SH-SY5Y (cell line): Measurements from ENCODE around the gene DST.

Source experiments
- GATA2 ChIP-seq: IDR thresholded peaks from 2 replicates; pipeline ENCODE4 v1.6.1; 2011; ENCODE audit warnings: mild to moderate bottlenecking, low read depth, low read length
- GATA3 ChIP-seq: IDR thresholded peaks from 2 replicates; pipeline ENCODE4 v1.6.1; 2011; ENCODE audit warnings: low read depth, mild to moderate bottlenecking, low read length, moderate library complexity

DNA sequence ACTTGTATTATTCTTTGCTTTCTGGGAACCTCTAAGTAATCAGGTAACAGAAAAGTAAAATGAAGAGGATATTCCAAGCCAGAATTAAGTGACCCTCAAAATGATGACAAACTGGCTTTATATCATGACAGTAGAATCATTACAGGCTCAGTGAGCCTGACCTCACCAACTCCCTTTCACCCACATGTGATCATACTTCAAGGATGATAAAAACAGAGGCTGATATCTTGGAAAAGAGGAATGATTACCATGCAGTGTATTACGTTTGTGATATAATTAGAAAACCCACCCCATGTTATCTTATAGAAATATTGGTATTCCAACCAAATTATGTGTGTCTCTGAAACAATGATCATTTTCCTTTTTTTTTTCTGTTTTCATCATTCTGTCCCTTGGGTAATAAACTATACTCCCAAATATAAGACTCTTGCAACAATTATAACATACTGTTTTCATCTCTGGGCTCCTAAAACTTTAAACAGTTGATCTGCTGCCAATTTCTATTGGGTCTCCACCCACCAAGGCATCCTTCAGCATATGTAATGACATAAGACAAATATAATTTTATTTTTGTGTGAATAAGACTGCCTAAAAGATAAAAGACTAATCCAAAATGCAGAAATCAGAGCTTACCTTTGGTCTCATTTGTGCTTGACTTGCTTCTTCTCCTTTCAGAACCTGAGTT, 115.7 kb downstream of the DST start:
- TF ChIP-seq GATA2 (no peak), GATA3 (no peak)
